Neural crest cell (in vitro differentiated cells): Measurements from ENCODE around the gene FAM234A. TPM values are rescaled to one million over a fixed set of nuclear protein-coding genes. Genes with fewer than 3 reads are reported as not detected.

Experiments
- DNase-seq: peaks from one replicate; pipeline ENCODE4 v3.0.0; 2021; ENCODE audit warnings: low read depth, mixed read lengths, low spot score
- H3K27ac Mint-ChIP-seq: one replicate; pipeline ENCODE4 v1.8.0; 2021; ENCODE audit warnings: mild to moderate bottlenecking, mixed read lengths; ENCODE audit not compliant: unreplicated experiment
- H3K27me3 Mint-ChIP-seq: 2 replicates; pipeline ENCODE4 v1.8.0; 2021; ENCODE audit warnings: low read depth, mild to moderate bottlenecking, mixed read lengths
- H3K36me3 Mint-ChIP-seq: 2 replicates; pipeline ENCODE4 v1.8.0; 2021; ENCODE audit warnings: low read depth, mild to moderate bottlenecking, mixed read lengths
- H3K4me1 Mint-ChIP-seq: 2 replicates; pipeline ENCODE4 v1.8.0; 2021; ENCODE audit warnings: mixed read lengths
- H3K4me3 Mint-ChIP-seq: one replicate; pipeline ENCODE4 v1.8.0; 2021; ENCODE audit warnings: mild to moderate bottlenecking, mixed read lengths
- H3K9me3 Mint-ChIP-seq: 2 replicates; pipeline ENCODE4 v1.8.0; 2021; ENCODE audit warnings: mixed read lengths
- CTCF ChIP-seq: fragments of 200-600 bp; sonication (generic); conservative IDR thresholded peaks from 2 replicates; pipeline ENCODE4 v1.5.0; 2021; ENCODE audit warnings: antibody characterized with exemption, mild to moderate bottlenecking
- total RNA-seq: library from RNA; stranded (reverse); gene quantifications from 2 replicates; pipeline ENCODE4 v1.2.1, GENCODE V29; 2021

Gene FAM234A
- total RNA-seq, 1 donor from 2014 or later: 97.8 TPM

- Mint-ChIP-seq H3K27ac (no peak overlapping the region), H3K9me3 (no peaks in the 10 kb centered on the region), H3K27me3 (peaks cover 3% of the 10 kb centered on the region), H3K4me3 (no peak overlapping the region), H3K4me1 (no peaks in the 10 kb centered on the region), H3K36me3 (no peaks in the 10 kb centered on the region)
- TF ChIP-seq CTCF: no peak
- no peak for DNase-seq
These were observed 28.7 kb downstream of the FAM234A start for GRCh38 chr16:263182-263774.

GRCh38 chr16:263944-264343 lies 29.3 kb downstream of the FAM234A start:
- Mint-ChIP-seq H3K4me1 (no peaks in the 10 kb centered on the region), H3K4me3 (no peak overlapping the region), H3K9me3 (no peaks in the 10 kb centered on the region), H3K36me3 (no peaks in the 10 kb centered on the region), H3K27me3 (peaks cover 5% of the 10 kb centered on the region), H3K27ac (no peak overlapping the region)
- TF ChIP-seq CTCF: no peak
- DNase-seq: no peak

- DNase-seq: no peak
- no peaks in the 10 kb centered on the region for H3K36me3 Mint-ChIP-seq
- no peaks in the 10 kb centered on the region for H3K4me1 Mint-ChIP-seq
- TF ChIP-seq CTCF: no peak
- H3K27me3 Mint-ChIP-seq: peaks cover 5% of the 10 kb centered on the region
- H3K4me3 Mint-ChIP-seq: no peak overlapping the region
- no peak overlapping the region for H3K27ac Mint-ChIP-seq
- H3K9me3 Mint-ChIP-seq: no peaks in the 10 kb centered on the region
These were observed 29.9 kb downstream of the FAM234A start for GRCh38 chr16:264440-264951.

GRCh38 chr16:265002-265529 lies 30.4 kb downstream of the FAM234A start:
- Mint-ChIP-seq H3K36me3 (no peaks in the 10 kb centered on the region), H3K4me1 (no peaks in the 10 kb centered on the region), H3K4me3 (no peak overlapping the region), H3K27me3 (peaks cover 5% of the 10 kb centered on the region), H3K27ac (no peak overlapping the region), H3K9me3 (no peaks in the 10 kb centered on the region)
- TF ChIP-seq CTCF: no peak
- no peak for DNase-seq

- Mint-ChIP-seq H3K9me3 (no peaks in the 10 kb centered on the region), H3K36me3 (no peaks in the 10 kb centered on the region), H3K27me3 (peaks cover 5% of the 10 kb centered on the region), H3K4me3 (no peak overlapping the region), H3K4me1 (no peaks in the 10 kb centered on the region), H3K27ac (no peak overlapping the region)
- no peak for TF ChIP-seq CTCF
- no peak for DNase-seq
These were observed 31.1 kb downstream of the FAM234A start for GRCh38 chr16:265711-266110.
